Esophagus muscularis mucosa (tissue), 4 donors: ENCODE measurements around the gene ATP5IF1.

Source experiments
- CTCF ChIP-seq, 3 experiments: fragments of 200-600 bp in 2 of 3; fragments of 450-650 bp in 1 of 3; sonication (generic) in 2 of 3; IDR thresholded peaks; one replicate each; pipeline ENCODE4 v1.5.1; 2017 to 2019; ENCODE audit warnings: antibody characterized with exemption in 3 of 3, mild to moderate bottlenecking in 2 of 3, moderate library complexity in 1 of 3
- EP300 ChIP-seq: sonication (generic); formaldehyde crosslinking; IDR thresholded peaks from one replicate; pipeline ENCODE4 v1.6.1; 2017; ENCODE audit warnings: antibody characterized with exemption
- POLR2A ChIP-seq: fragments of 450-650 bp; IDR thresholded peaks from one replicate; pipeline ENCODE4 v1.6.1; 2017; ENCODE audit warnings: antibody characterized with exemption, moderate library complexity, mild to moderate bottlenecking, low read depth

- TF ChIP-seq CTCF (IDR thresholded peaks at IDR 0.05) (no peak), EP300 (no peak), POLR2A (no peak)
Observed at GRCh38 chr1:28269529-28269928, 33.6 kb downstream of the ATP5IF1 start.
